Measurements from ENCODE around the gene DNPH1. TPM values are rescaled to one million over a fixed set of nuclear protein-coding genes. Genes with fewer than 3 reads are reported as not detected.
A peak's percentile ranks its signal among the peaks of the same experiment; 100 is the strongest.

Gene DNPH1
- total RNA-seq, 2 experiments from 2014 or later = 59.7 to 59.8 TPM

GRCh38 chr6:43261198-43261597 lies 31.9 kb upstream of the DNPH1 start:
- Mint-ChIP-seq H3K9me3 (no peaks in the 10 kb centered on the region), H3K27ac (no peak overlapping the region), H3K27me3 (ENCODE audit: low read depth) (no peaks in the 10 kb centered on the region), H3K4me1 (ENCODE audit: low read depth) (no peaks in the 10 kb centered on the region), H3K36me3 (ENCODE audit: low read depth) (no peaks in the 10 kb centered on the region), H3K4me3 (no peak overlapping the region)
- DNase-seq = no peak
- CTCF ChIA-PET = interaction anchor here (1.1 to 1.8 kb wide), 2 partner anchors 95 to 246 kb away, joined by 3 to 13 read pairs; no protein-coding TSS in a partner anchor
- intact Hi-C loops (cut with micrococcal nuclease) = no loop called here

- H3K27ac Mint-ChIP-seq = no peak overlapping the region
- H3K4me1 Mint-ChIP-seq (ENCODE audit: low read depth) = no peaks in the 10 kb centered on the region
- H3K36me3 Mint-ChIP-seq (ENCODE audit: low read depth) = no peaks in the 10 kb centered on the region
- intact Hi-C loops (cut with micrococcal nuclease) = no loop called here
- no peaks in the 10 kb centered on the region for H3K9me3 Mint-ChIP-seq
- DNase-seq = no peak
- peaks cover under 1% of the 10 kb centered on the region for H3K27me3 Mint-ChIP-seq (ENCODE audit: low read depth)
- CTCF ChIA-PET = interaction anchor here (0.6 kb wide), 1 partner anchor 243 kb away, joined by 4 read pairs; no protein-coding TSS in a partner anchor
- no peak overlapping the region for H3K4me3 Mint-ChIP-seq
Measured at GRCh38 chr6:43260791-43261190, 31.5 kb upstream of the DNPH1 start.

GRCh38 chr6:43258807-43259686 lies 29.8 kb upstream of the DNPH1 start:
- H3K27me3 Mint-ChIP-seq (ENCODE audit: low read depth) = peaks cover 2% of the 10 kb centered on the region
- CTCF ChIA-PET = interaction anchor here (0.9 kb wide), 1 partner anchor 236 kb away, joined by 4 read pairs; no protein-coding TSS in a partner anchor
- peaks cover 4% of the 10 kb centered on the region for H3K4me1 Mint-ChIP-seq (ENCODE audit: low read depth)
- no peaks in the 10 kb centered on the region for H3K36me3 Mint-ChIP-seq (ENCODE audit: low read depth)
- no peak overlapping the region for H3K4me3 Mint-ChIP-seq
- H3K27ac Mint-ChIP-seq = no peak overlapping the region
- DNase-seq = no peak
- H3K9me3 Mint-ChIP-seq = no peaks in the 10 kb centered on the region
- intact Hi-C loops (cut with micrococcal nuclease) = no loop called here

GRCh38 chr6:43258180-43258579 lies 28.9 kb upstream of the DNPH1 start:
- H3K36me3 Mint-ChIP-seq (ENCODE audit: low read depth) = no peaks in the 10 kb centered on the region
- DNase-seq = no peak

GRCh38 chr6:43257367-43258145 lies 28.3 kb upstream of the DNPH1 start:
- peaks cover 7% of the 10 kb centered on the region for H3K27me3 Mint-ChIP-seq (ENCODE audit: low read depth)
- H3K36me3 Mint-ChIP-seq (ENCODE audit: low read depth) = no peaks in the 10 kb centered on the region
- H3K9me3 Mint-ChIP-seq = no peaks in the 10 kb centered on the region
- intact Hi-C loops (cut with micrococcal nuclease) = no loop called here
- DNase-seq = no peak
- H3K27ac Mint-ChIP-seq = no peak overlapping the region
- H3K4me1 Mint-ChIP-seq (ENCODE audit: low read depth) = peaks cover 6% of the 10 kb centered on the region
- H3K4me3 Mint-ChIP-seq = no peak overlapping the region
- CTCF ChIA-PET = interaction anchor here (0.6 to 0.9 kb wide), 2 partner anchors 237 to 281 kb away, joined by 4 to 5 read pairs; no protein-coding TSS in a partner anchor

More at GRCh38 chr6:43258180-43258579, 28.9 kb upstream of the DNPH1 start:
- Mint-ChIP-seq H3K27ac (no peak overlapping the region), H3K4me3 (no peak overlapping the region), H3K27me3 (ENCODE audit: low read depth) (peaks cover 2% of the 10 kb centered on the region), H3K4me1 (ENCODE audit: low read depth) (peaks cover 6% of the 10 kb centered on the region), H3K9me3 (no peaks in the 10 kb centered on the region)
- CTCF ChIA-PET = interaction anchor here (0.9 kb wide), 1 partner anchor 237 kb away, joined by 4 read pairs; no protein-coding TSS in a partner anchor
- intact Hi-C loops (cut with micrococcal nuclease) = no loop called here

GRCh38 chr6:43256670-43257366 lies 27.5 kb upstream of the DNPH1 start:
- CTCF ChIA-PET = interaction anchor here (0.6 kb wide), 2 partner anchors 127 to 281 kb away, joined by 4 to 5 read pairs; no protein-coding TSS in a partner anchor
- no peak for DNase-seq
- Mint-ChIP-seq H3K9me3 (no peaks in the 10 kb centered on the region), H3K4me3 (no peak overlapping the region), H3K36me3 (ENCODE audit: low read depth) (no peaks in the 10 kb centered on the region), H3K27ac (no peak overlapping the region), H3K4me1 (ENCODE audit: low read depth) (peaks cover 7% of the 10 kb centered on the region), H3K27me3 (ENCODE audit: low read depth) (peaks cover 10% of the 10 kb centered on the region)
- intact Hi-C loops (cut with micrococcal nuclease) = no loop called here

- DNase-seq = no peak
- Mint-ChIP-seq H3K4me1 (ENCODE audit: low read depth) (peaks cover 18% of the 10 kb centered on the region), H3K9me3 (no peaks in the 10 kb centered on the region), H3K36me3 (ENCODE audit: low read depth) (no peaks in the 10 kb centered on the region), H3K27ac (no peak overlapping the region), H3K27me3 (ENCODE audit: low read depth) (peaks cover 21% of the 10 kb centered on the region), H3K4me3 (no peak overlapping the region)
- intact Hi-C loops (cut with micrococcal nuclease) = no loop called here
- CTCF ChIA-PET = interaction anchor here (0.5 kb wide), 1 partner anchor 141 kb away, joined by 3 read pairs; no protein-coding TSS in a partner anchor
Measured at GRCh38 chr6:43255408-43256054, 26.2 kb upstream of the DNPH1 start.

GRCh38 chr6:43254846-43255245 lies 25.6 kb upstream of the DNPH1 start:
- Mint-ChIP-seq H3K4me3 (no peak overlapping the region), H3K27me3 (ENCODE audit: low read depth) (peaks cover 21% of the 10 kb centered on the region), H3K9me3 (no peaks in the 10 kb centered on the region), H3K4me1 (ENCODE audit: low read depth) (peaks cover 18% of the 10 kb centered on the region), H3K27ac (no peak overlapping the region), H3K36me3 (ENCODE audit: low read depth) (no peaks in the 10 kb centered on the region)
- DNase-seq = no peak
- CTCF ChIA-PET = no interaction called here
- intact Hi-C loops (cut with micrococcal nuclease) = no loop called here

- Mint-ChIP-seq H3K4me3 (no peak overlapping the region), H3K27me3 (ENCODE audit: low read depth) (peaks cover 21% of the 10 kb centered on the region)
Measured at GRCh38 chr6:43254138-43254817, 25.0 kb upstream of the DNPH1 start.

GRCh38 chr6:43253401-43253800 lies 24.1 kb upstream of the DNPH1 start:
- CTCF ChIA-PET = no interaction called here
- Mint-ChIP-seq H3K27ac (no peak overlapping the region), H3K4me1 (ENCODE audit: low read depth) (peaks cover 18% of the 10 kb centered on the region), H3K9me3 (no peaks in the 10 kb centered on the region), H3K36me3 (ENCODE audit: low read depth) (no peaks in the 10 kb centered on the region), H3K4me3 (no peak overlapping the region), H3K27me3 (ENCODE audit: low read depth) (peaks cover 21% of the 10 kb centered on the region)
- intact Hi-C loops (cut with micrococcal nuclease) = no loop called here
- no peak for DNase-seq

More at GRCh38 chr6:43254138-43254817, 25.0 kb upstream of the DNPH1 start:
- Mint-ChIP-seq H3K27ac (no peak overlapping the region), H3K9me3 (no peaks in the 10 kb centered on the region), H3K4me1 (ENCODE audit: low read depth) (peaks cover 18% of the 10 kb centered on the region), H3K36me3 (ENCODE audit: low read depth) (no peaks in the 10 kb centered on the region)
- intact Hi-C loops (cut with micrococcal nuclease) = no loop called here
- DNase-seq = peak; percentile 58
- CTCF ChIA-PET = no interaction called here

GRCh38 chr6:43250992-43251373 lies 21.7 kb upstream of the DNPH1 start:
- H3K4me1 Mint-ChIP-seq (ENCODE audit: low read depth) = peaks cover 28% of the 10 kb centered on the region
- H3K27me3 Mint-ChIP-seq (ENCODE audit: low read depth) = peaks cover 21% of the 10 kb centered on the region
- CTCF ChIA-PET = no interaction called here
- H3K36me3 Mint-ChIP-seq (ENCODE audit: low read depth) = no peaks in the 10 kb centered on the region
- no peaks in the 10 kb centered on the region for H3K9me3 Mint-ChIP-seq
- H3K4me3 Mint-ChIP-seq = no peak overlapping the region
- intact Hi-C loops (cut with micrococcal nuclease) = no loop called here
- DNase-seq = peak; percentile 41
- H3K27ac Mint-ChIP-seq = no peak overlapping the region
